GM12873 (cell line): Measurements from ENCODE around the gene EIF2S2.

ENCODE experiments used
- TF ChIP-seq, protein P1 (sequence below): IDR thresholded peaks from 2 replicates; pipeline ENCODE4 v1.5.1; 2012; ENCODE audit warnings: low read depth, mild to moderate bottlenecking, moderate library complexity, low read length, control low read depth; ENCODE audit not compliant: insufficient read depth; ENCODE audit errors: missing control alignments

EIF2S2 gene

DNA sequence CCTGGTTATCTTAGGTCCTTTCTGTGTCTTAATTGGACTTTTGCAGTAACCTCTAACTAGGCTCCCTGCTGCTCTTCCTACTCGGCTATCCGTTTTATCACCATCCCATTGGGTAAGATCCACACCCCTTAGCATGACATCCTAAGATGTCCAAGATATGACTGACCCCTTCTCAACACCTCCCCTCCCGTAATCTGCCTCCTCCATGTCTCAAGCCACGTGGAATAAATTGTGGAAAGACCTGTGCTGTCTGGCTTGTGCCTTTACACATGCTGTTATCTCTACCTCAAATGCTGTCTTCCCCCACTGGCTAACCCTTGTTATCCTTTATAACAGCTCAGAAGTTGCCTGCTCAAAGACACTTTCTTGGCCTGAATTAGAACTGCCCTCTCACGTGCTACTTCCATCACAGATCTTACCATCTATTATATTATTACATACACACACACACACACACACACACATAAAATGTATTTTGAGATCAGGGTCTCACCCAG, 26.5 kb downstream of the EIF2S2 start:
- TF ChIP-seq, protein P1, sequence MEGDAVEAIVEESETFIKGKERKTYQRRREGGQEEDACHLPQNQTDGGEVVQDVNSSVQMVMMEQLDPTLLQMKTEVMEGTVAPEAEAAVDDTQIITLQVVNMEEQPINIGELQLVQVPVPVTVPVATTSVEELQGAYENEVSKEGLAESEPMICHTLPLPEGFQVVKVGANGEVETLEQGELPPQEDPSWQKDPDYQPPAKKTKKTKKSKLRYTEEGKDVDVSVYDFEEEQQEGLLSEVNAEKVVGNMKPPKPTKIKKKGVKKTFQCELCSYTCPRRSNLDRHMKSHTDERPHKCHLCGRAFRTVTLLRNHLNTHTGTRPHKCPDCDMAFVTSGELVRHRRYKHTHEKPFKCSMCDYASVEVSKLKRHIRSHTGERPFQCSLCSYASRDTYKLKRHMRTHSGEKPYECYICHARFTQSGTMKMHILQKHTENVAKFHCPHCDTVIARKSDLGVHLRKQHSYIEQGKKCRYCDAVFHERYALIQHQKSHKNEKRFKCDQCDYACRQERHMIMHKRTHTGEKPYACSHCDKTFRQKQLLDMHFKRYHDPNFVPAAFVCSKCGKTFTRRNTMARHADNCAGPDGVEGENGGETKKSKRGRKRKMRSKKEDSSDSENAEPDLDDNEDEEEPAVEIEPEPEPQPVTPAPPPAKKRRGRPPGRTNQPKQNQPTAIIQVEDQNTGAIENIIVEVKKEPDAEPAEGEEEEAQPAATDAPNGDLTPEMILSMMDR = no peak

DNA sequence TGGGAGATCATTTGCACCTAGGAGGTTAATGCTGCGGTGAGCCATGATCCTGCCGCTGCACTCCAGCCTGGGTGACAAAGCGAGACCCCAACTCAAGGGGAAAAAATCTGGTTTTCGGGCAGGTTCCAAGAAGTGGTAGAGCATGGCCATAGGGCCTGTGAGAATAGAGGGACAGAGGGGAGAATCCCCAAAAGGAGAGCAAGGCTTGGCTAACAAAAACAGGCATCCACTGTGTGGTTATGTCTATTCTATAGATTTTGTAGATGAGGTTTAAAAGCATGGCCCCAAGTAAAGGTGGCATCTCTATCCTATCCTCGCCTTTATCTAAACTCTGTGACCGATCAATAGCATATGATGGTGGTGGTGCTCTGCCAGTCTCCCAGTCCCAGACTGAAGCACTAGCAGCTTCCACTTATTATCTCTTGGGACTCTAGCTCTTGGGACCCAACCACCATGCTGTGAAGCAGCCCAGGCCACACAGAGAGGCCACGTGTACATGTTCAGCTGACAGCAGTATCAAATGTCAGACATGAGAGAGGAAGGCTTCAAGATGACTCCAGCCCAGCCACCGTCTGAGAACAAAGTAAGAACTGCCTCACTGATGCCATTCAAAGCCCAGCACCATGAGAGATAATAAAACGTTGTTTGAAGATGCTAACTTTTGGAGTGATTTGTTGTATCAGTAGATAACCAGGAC, 27.7 kb downstream of the EIF2S2 start:
- TF ChIP-seq, protein P1 = no peak

DNA sequence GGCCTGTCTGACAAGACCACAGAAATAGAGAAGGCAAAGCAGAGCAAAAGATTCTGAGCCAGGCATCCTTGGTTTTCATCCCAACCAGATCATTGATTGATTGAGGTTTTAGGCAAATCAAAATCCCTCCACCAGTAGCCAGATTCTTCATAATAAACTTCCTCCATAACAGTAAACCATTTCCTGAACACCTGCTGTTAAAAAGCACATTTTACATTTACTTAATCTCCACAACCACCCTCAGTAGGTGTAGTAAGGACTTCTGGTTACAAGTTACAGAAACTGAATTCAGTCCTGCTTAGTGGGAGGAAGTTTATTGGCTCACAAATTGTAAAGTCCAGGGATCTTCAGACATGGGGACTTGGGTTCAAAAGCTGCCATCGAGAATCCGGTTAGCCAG, 28.3 kb downstream of the EIF2S2 start:
- TF ChIP-seq, protein P1 = no peak

DNA sequence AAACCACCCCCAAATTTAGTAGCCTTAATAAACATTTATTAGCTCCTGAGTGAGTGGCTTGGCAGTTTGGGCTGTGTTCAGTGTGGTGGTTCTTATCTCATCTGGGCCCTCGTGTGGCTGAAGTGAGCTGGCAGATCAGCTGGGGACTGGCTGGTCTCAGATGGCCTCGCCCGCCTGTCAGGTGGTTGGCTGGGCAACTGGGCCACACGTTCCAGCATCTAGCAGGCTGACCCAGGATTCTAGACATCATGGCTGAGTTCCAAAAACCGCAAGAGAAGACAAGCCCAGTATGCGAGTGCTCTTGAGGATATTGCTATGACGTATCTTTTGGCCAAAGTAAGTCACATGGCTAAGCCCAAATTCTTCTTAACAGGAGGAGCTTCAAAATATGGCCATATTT, 28.9 kb downstream of the EIF2S2 start:
- TF ChIP-seq, protein P1 = no peak

DNA sequence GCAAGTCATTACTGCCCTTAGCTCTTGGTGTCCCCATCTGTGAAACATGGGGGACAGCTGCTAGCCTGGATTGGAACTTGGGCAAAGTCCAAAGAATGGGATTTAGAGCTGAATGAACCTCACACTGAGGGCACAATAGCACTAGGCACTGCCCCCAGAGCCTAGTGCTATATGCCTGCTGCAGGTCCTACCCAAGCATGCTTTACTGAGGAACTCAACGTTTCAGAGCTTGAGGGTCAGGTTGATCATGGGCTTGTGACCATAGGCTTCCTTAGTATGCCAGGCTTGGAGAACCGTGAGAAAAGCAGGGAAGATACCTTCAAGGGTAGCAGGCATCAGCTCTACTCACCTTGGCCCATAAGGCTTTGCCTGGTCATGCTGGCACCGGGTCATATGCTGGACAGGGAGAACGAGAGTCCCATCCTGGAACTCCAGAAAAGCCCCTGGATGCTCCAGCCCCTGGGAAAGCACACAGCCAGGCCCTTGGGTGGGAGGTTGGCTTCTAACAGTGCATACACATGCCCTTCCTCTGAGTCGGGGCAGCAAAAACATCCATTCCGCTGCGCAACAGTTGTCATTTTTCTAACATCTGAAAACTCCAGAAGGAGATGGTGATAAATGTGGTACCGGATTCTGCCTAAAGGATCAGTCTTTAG, 29.7 kb downstream of the EIF2S2 start:
- TF ChIP-seq, protein P1 = no peak

DNA sequence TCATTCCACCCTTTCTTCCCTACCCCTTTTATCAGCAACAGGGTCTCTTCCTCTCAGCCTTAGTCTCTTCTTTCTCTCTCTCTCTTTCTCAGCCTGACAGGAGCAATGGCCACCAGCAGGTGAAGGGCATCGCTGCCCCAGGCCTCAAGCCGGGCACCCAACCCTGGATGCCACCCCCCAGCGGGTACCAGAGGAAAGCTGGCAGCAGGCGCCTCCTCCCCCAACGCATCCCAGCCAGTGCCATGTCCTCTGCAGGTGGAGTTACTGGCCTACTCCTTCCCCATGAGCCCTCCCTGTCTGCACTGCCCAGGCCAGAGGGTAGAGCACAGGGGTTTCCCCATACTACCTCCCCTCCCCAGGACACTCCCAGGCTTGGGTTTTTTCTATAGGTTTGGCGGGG, 32.2 kb downstream of the EIF2S2 start:
- TF ChIP-seq, protein P1 = no peak

DNA sequence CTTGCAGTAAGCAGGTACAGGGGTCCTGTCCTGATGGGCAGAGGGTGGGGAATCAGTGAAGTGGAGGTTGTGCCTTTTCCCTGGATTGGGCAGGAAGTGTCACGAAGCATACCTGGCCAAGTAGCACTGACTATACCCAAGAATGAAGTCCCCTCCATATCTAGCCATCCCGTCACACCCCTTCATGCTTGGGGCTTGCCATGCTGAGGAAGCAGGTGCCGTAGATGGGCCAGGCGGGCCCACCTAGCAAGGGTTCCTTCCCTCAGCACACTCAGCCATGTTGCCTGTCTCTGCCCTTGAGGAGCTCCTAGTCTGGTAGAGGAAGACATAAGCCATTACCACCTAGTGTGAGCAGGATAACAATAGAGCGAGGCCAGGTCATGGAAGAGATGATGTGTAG, 33.5 kb downstream of the EIF2S2 start:
- TF ChIP-seq, protein P1 = no peak
